ENCODE measurements around the gene PIK3R1.
A peak's percentile ranks its signal among the peaks of the same experiment; 100 is the strongest.

Gene PIK3R1

GRCh38 chr5:68258531-68258930 is 43.0 kb downstream of the PIK3R1 start:
- Histone ChIP-seq H3K9me3 (ENCODE audit: control insufficient read depth, low read length) (no peaks in the 10 kb centered on the region), H3K9ac (ENCODE audit: low read length) (no peak overlapping the region), H3K36me3 (ENCODE audit: control insufficient read depth, insufficient read depth, low read length) (no peaks in the 10 kb centered on the region), H3K27me3 (ENCODE audit: control insufficient read depth, insufficient read depth, low read length) (no peaks in the 10 kb centered on the region), H3K4me3 (ENCODE audit: low read length) (no peak overlapping the region), H3K4me1 (ENCODE audit: control insufficient read depth, insufficient read depth, low read length) (peaks cover 7% of the 10 kb centered on the region)

GRCh38 chr5:68259700-68260099 is 44.1 kb downstream of the PIK3R1 start:
- Histone ChIP-seq H3K4me3 (ENCODE audit: low read length) (no peak overlapping the region), H3K4me1 (ENCODE audit: control insufficient read depth, insufficient read depth, low read length) (peaks cover 14% of the 10 kb centered on the region), H3K9ac (ENCODE audit: low read length) (no peak overlapping the region), H3K9me3 (ENCODE audit: control insufficient read depth, low read length) (no peaks in the 10 kb centered on the region), H3K27me3 (ENCODE audit: control insufficient read depth, insufficient read depth, low read length) (no peaks in the 10 kb centered on the region), H3K36me3 (ENCODE audit: control insufficient read depth, insufficient read depth, low read length) (no peaks in the 10 kb centered on the region)

- H3K4me1 ChIP-seq (ENCODE audit: control insufficient read depth, insufficient read depth, low read length), result peaks cover 21% of the 10 kb centered on the region
- H3K4me3 ChIP-seq (ENCODE audit: low read length), result no peak overlapping the region
- H3K27me3 ChIP-seq (ENCODE audit: control insufficient read depth, insufficient read depth, low read length), result no peaks in the 10 kb centered on the region
- H3K9me3 ChIP-seq (ENCODE audit: control insufficient read depth, low read length), result no peaks in the 10 kb centered on the region
- H3K9ac ChIP-seq (ENCODE audit: low read length), result no peak overlapping the region
- H3K36me3 ChIP-seq (ENCODE audit: control insufficient read depth, insufficient read depth, low read length), result no peaks in the 10 kb centered on the region
Measured at GRCh38 chr5:68260467-68260866, 44.9 kb downstream of the PIK3R1 start.

- Histone ChIP-seq H3K9ac (ENCODE audit: low read length) (no peak overlapping the region), H3K9me3 (ENCODE audit: control insufficient read depth, low read length) (no peaks in the 10 kb centered on the region), H3K4me1 (ENCODE audit: control insufficient read depth, insufficient read depth, low read length) (peaks cover 27% of the 10 kb centered on the region), H3K36me3 (ENCODE audit: control insufficient read depth, insufficient read depth, low read length) (no peaks in the 10 kb centered on the region), H3K4me3 (ENCODE audit: low read length) (no peak overlapping the region), H3K27me3 (ENCODE audit: control insufficient read depth, insufficient read depth, low read length) (no peaks in the 10 kb centered on the region)
Measured at GRCh38 chr5:68261169-68261568, 45.6 kb downstream of the PIK3R1 start.

GRCh38 chr5:68261569-68262065 is 46.1 kb downstream of the PIK3R1 start:
- H3K4me3 ChIP-seq (ENCODE audit: low read length), result no peak overlapping the region
- H3K4me1 ChIP-seq (ENCODE audit: control insufficient read depth, insufficient read depth, low read length), result peaks cover 28% of the 10 kb centered on the region

GRCh38 chr5:68264024-68264956 is 48.7 kb downstream of the PIK3R1 start:
- H3K9ac ChIP-seq (ENCODE audit: low read length), result no peak overlapping the region
- no peaks in the 10 kb centered on the region for H3K27me3 ChIP-seq (ENCODE audit: control insufficient read depth, insufficient read depth, low read length)
- H3K4me3 ChIP-seq (ENCODE audit: low read length), result no peak overlapping the region
- peaks cover 38% of the 10 kb centered on the region for H3K4me1 ChIP-seq (ENCODE audit: control insufficient read depth, insufficient read depth, low read length)
- H3K9me3 ChIP-seq (ENCODE audit: control insufficient read depth, low read length), result no peaks in the 10 kb centered on the region
- H3K36me3 ChIP-seq (ENCODE audit: control insufficient read depth, insufficient read depth, low read length), result no peaks in the 10 kb centered on the region

More at GRCh38 chr5:68261569-68262065, 46.1 kb downstream of the PIK3R1 start:
- H3K27me3 ChIP-seq (ENCODE audit: control insufficient read depth, insufficient read depth, low read length), result no peaks in the 10 kb centered on the region
- H3K9me3 ChIP-seq (ENCODE audit: control insufficient read depth, low read length), result no peaks in the 10 kb centered on the region
- no peaks in the 10 kb centered on the region for H3K36me3 ChIP-seq (ENCODE audit: control insufficient read depth, insufficient read depth, low read length)
- H3K9ac ChIP-seq (ENCODE audit: low read length), result no peak overlapping the region

GRCh38 chr5:68265347-68265746 is 49.8 kb downstream of the PIK3R1 start:
- H3K9ac ChIP-seq (ENCODE audit: low read length), result peak overlapping the region; percentile 7
- H3K9me3 ChIP-seq (ENCODE audit: control insufficient read depth, low read length), result no peaks in the 10 kb centered on the region
- peaks cover 38% of the 10 kb centered on the region for H3K4me1 ChIP-seq (ENCODE audit: control insufficient read depth, insufficient read depth, low read length)
- no peak overlapping the region for H3K4me3 ChIP-seq (ENCODE audit: low read length)
- H3K36me3 ChIP-seq (ENCODE audit: control insufficient read depth, insufficient read depth, low read length), result no peaks in the 10 kb centered on the region
- H3K27me3 ChIP-seq (ENCODE audit: control insufficient read depth, insufficient read depth, low read length), result no peaks in the 10 kb centered on the region

- Histone ChIP-seq H3K4me1 (ENCODE audit: control insufficient read depth, insufficient read depth, low read length) (peaks cover 38% of the 10 kb centered on the region), H3K9ac (ENCODE audit: low read length) (peak overlapping the region; percentile 7), H3K36me3 (ENCODE audit: control insufficient read depth, insufficient read depth, low read length) (no peaks in the 10 kb centered on the region), H3K9me3 (ENCODE audit: control insufficient read depth, low read length) (no peaks in the 10 kb centered on the region), H3K4me3 (ENCODE audit: low read length) (no peak overlapping the region), H3K27me3 (ENCODE audit: control insufficient read depth, insufficient read depth, low read length) (no peaks in the 10 kb centered on the region)
Measured at GRCh38 chr5:68265822-68266395, 50.4 kb downstream of the PIK3R1 start.

GRCh38 chr5:68266457-68266856 is 50.9 kb downstream of the PIK3R1 start:
- no peak overlapping the region for H3K4me3 ChIP-seq (ENCODE audit: low read length)

GRCh38 chr5:68267066-68267465 is 51.5 kb downstream of the PIK3R1 start:
- no peaks in the 10 kb centered on the region for H3K9me3 ChIP-seq (ENCODE audit: control insufficient read depth, low read length)
- H3K27me3 ChIP-seq (ENCODE audit: control insufficient read depth, insufficient read depth, low read length), result no peaks in the 10 kb centered on the region
- peaks cover 38% of the 10 kb centered on the region for H3K4me1 ChIP-seq (ENCODE audit: control insufficient read depth, insufficient read depth, low read length)
- peak overlapping the region; percentile 22 for H3K9ac ChIP-seq (ENCODE audit: low read length)
- H3K36me3 ChIP-seq (ENCODE audit: control insufficient read depth, insufficient read depth, low read length), result no peaks in the 10 kb centered on the region
- H3K4me3 ChIP-seq (ENCODE audit: low read length), result no peak overlapping the region

More at GRCh38 chr5:68266457-68266856, 50.9 kb downstream of the PIK3R1 start:
- H3K36me3 ChIP-seq (ENCODE audit: control insufficient read depth, insufficient read depth, low read length), result no peaks in the 10 kb centered on the region
- peaks cover 38% of the 10 kb centered on the region for H3K4me1 ChIP-seq (ENCODE audit: control insufficient read depth, insufficient read depth, low read length)
- H3K27me3 ChIP-seq (ENCODE audit: control insufficient read depth, insufficient read depth, low read length), result no peaks in the 10 kb centered on the region
- H3K9me3 ChIP-seq (ENCODE audit: control insufficient read depth, low read length), result no peaks in the 10 kb centered on the region
- no peak overlapping the region for H3K9ac ChIP-seq (ENCODE audit: low read length)

- Histone ChIP-seq H3K4me3 (ENCODE audit: low read length) (no peak overlapping the region), H3K4me1 (ENCODE audit: control insufficient read depth, insufficient read depth, low read length) (peaks cover 42% of the 10 kb centered on the region), H3K27me3 (ENCODE audit: control insufficient read depth, insufficient read depth, low read length) (no peaks in the 10 kb centered on the region), H3K9ac (ENCODE audit: low read length) (no peak overlapping the region), H3K9me3 (ENCODE audit: control insufficient read depth, low read length) (no peaks in the 10 kb centered on the region), H3K36me3 (ENCODE audit: control insufficient read depth, insufficient read depth, low read length) (no peaks in the 10 kb centered on the region)
Measured at GRCh38 chr5:68268101-68268851, 52.7 kb downstream of the PIK3R1 start.

- H3K9ac ChIP-seq (ENCODE audit: low read length), result no peak overlapping the region
- H3K9me3 ChIP-seq (ENCODE audit: control insufficient read depth, low read length), result no peaks in the 10 kb centered on the region
- H3K36me3 ChIP-seq (ENCODE audit: control insufficient read depth, insufficient read depth, low read length), result no peaks in the 10 kb centered on the region
- H3K4me3 ChIP-seq (ENCODE audit: low read length), result no peak overlapping the region
- H3K27me3 ChIP-seq (ENCODE audit: control insufficient read depth, insufficient read depth, low read length), result no peaks in the 10 kb centered on the region
- peaks cover 44% of the 10 kb centered on the region for H3K4me1 ChIP-seq (ENCODE audit: control insufficient read depth, insufficient read depth, low read length)
Measured at GRCh38 chr5:68268852-68269130, 53.2 kb downstream of the PIK3R1 start.

Data from mucosa of stomach (tissue), 1 donor.